Esophagus squamous epithelium (tissue), 5 donors: Measurements from ENCODE around the gene KNL1. TPM values are rescaled to one million over a fixed set of nuclear protein-coding genes. Genes with fewer than 3 reads are reported as not detected.

Source experiments
- DNase-seq: peaks from one replicate; lab custom pipeline; 2025; lab: John Stamatoyannopoulos, UW
- H3K27ac ChIP-seq, 4 donors: fragments of 200-600 bp; sonication (generic); one replicate each; pipeline ENCODE4 v1.5.1; 2016 to 2019; ENCODE audit warnings: mild to moderate bottlenecking in 1 of 4
- H3K27me3 ChIP-seq, 4 donors: fragments of 200-600 bp; sonication (generic); 1 replicate in 3 of 4; 2 replicates in 1 of 4; pipeline versions ENCODE4 v1.5.1 to v1.6.0; 2017 to 2021; ENCODE audit warnings: antibody characterized with exemption in 1 of 4
- H3K36me3 ChIP-seq, 3 donors: fragments of 200-600 bp; sonication (generic); one replicate each; pipeline ENCODE4 v1.5.1; 2016 to 2019
- H3K4me1 ChIP-seq, 3 donors: fragments of 200-600 bp; sonication (generic); one replicate each; pipeline ENCODE4 v1.5.1; 2017 to 2019
- H3K4me3 ChIP-seq, 4 donors: fragments of 200-600 bp; sonication (generic); 1 replicate in 3 of 4; 2 replicates in 1 of 4; pipeline ENCODE4 v1.5.1; 2016 to 2019; ENCODE audit warnings: mild to moderate bottlenecking in 2 of 4, moderate library complexity in 1 of 4
- H3K9me3 ChIP-seq, 3 donors: fragments of 200-600 bp; sonication (generic); one replicate each; pipeline ENCODE4 v1.5.1; 2016 to 2019
- POLR2A ChIP-seq, 4 donors: fragments of 450-650 bp; IDR thresholded peaks; one replicate each; pipeline ENCODE4 v1.6.1; 2017; ENCODE audit warnings: antibody characterized with exemption in 4 of 4, mild to moderate bottlenecking in 4 of 4, moderate library complexity in 3 of 4
- WGBS, 2 donors: methylation state at CpG; one replicate each; pipeline ENCODE4 v1.1.5; 2018; 5-methylcytosine and 5-hydroxymethylcytosine counted together
- intact Hi-C: fragments of 100-400 bp; cut with DNase I; formaldehyde crosslinking; loops from one replicate; pipeline ENCODE4 v1.15.0; 2022
- total RNA-seq, 4 donors: library from RNA; depleted of rRNA; stranded (reverse); fragments of >200 nt; gene quantifications; one replicate each; pipeline ENCODE4 v1.1.0, GENCODE V29; 2016
- TF ChIP-seq, protein P1 (sequence below), 6 experiments: fragments of 450-650 bp in 4 of 6; fragments of 200-600 bp in 2 of 6; sonication (generic) in 2 of 6; IDR thresholded peaks; one replicate each; pipeline ENCODE4 v1.5.1; 2016 to 2019; ENCODE audit warnings: antibody characterized with exemption in 6 of 6, mild to moderate bottlenecking in 4 of 6, moderate library complexity in 4 of 6
- donor health status: DM: yes; HTN: yes; CAD: no.

The KNL1 gene
- total RNA-seq, 4 donors from 2014 or later, result 2.9 to 17.8 (median 11.0) TPM

DNA sequence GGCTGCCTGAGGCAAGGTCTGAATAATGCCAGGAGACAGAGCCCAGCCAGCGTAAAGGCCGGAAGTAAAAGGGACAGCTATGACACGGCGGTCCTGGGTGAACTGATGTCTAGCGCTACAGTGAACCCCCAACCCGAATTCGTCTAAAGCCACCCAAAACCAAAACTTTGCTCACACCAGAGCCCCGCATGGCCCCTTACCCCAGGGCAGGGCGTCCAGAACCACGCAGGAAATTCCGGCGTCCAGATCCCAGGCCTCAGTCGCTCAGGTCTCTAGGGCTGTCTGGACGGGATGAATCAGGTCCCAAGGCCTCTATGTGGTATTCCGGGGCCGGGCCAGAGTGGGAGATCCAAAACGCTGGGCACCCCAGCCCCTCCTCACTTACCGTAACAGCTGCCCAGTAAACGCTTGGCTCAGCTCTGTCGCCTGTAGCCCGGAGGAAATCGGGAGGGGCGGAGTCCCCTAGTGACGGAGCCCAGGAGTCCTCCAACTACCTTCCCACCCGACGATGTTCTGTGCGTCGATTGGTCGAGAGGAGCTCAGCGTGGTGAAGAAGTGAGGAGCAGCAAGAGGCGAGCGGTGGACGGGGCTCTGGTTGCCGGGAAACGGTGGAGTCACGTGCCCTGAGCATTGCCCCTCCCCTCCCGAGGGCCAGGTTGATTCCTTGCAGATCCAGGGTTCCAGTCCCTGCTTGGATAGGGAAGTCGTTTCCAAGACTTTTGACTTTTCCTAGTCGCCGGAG is 29.3 kb upstream of the KNL1 start, which contains the start of gene CCDC32:
Gene CCDC32 (minus strand): TSS at position 452 of the 742 bp plus-strand sequence. CDS start 2,027 bp downstream, outside the sequence.
- peak; percentile 89 for DNase-seq
- intact Hi-C loops, result no loop called here
- no peaks in the 10 kb centered on the region for H3K9me3 ChIP-seq
- WGBS, 2 donors, result 0 to 1% methylated on average over 9 to 15 of the region's 40 CpGs
- H3K27me3 ChIP-seq, result no peaks in the 10 kb centered on the region
- H3K4me3 ChIP-seq, result peak within 1 kb of the TSS; percentile 73 to 91 (median 76)
- peaks cover 13 to 50% (median 13%) of the 10 kb centered on the region in 3 donors for H3K4me1 ChIP-seq
- H3K27ac ChIP-seq, result peak within 1 kb of the TSS; percentile 90 to 96 (median 94)
- peaks cover 0 to 25% (median 0%) of the 10 kb centered on the region in 3 donors for H3K36me3 ChIP-seq
- TF ChIP-seq, protein P1, sequence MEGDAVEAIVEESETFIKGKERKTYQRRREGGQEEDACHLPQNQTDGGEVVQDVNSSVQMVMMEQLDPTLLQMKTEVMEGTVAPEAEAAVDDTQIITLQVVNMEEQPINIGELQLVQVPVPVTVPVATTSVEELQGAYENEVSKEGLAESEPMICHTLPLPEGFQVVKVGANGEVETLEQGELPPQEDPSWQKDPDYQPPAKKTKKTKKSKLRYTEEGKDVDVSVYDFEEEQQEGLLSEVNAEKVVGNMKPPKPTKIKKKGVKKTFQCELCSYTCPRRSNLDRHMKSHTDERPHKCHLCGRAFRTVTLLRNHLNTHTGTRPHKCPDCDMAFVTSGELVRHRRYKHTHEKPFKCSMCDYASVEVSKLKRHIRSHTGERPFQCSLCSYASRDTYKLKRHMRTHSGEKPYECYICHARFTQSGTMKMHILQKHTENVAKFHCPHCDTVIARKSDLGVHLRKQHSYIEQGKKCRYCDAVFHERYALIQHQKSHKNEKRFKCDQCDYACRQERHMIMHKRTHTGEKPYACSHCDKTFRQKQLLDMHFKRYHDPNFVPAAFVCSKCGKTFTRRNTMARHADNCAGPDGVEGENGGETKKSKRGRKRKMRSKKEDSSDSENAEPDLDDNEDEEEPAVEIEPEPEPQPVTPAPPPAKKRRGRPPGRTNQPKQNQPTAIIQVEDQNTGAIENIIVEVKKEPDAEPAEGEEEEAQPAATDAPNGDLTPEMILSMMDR (IDR thresholded peaks at IDR 0.05), result peak in 1 of 6 experiments; percentile 4
- TF ChIP-seq POLR2A (IDR thresholded peaks at IDR 0.05), result peak in 3 of 4 donors; percentile 49 to 82 (median 69)

DNA sequence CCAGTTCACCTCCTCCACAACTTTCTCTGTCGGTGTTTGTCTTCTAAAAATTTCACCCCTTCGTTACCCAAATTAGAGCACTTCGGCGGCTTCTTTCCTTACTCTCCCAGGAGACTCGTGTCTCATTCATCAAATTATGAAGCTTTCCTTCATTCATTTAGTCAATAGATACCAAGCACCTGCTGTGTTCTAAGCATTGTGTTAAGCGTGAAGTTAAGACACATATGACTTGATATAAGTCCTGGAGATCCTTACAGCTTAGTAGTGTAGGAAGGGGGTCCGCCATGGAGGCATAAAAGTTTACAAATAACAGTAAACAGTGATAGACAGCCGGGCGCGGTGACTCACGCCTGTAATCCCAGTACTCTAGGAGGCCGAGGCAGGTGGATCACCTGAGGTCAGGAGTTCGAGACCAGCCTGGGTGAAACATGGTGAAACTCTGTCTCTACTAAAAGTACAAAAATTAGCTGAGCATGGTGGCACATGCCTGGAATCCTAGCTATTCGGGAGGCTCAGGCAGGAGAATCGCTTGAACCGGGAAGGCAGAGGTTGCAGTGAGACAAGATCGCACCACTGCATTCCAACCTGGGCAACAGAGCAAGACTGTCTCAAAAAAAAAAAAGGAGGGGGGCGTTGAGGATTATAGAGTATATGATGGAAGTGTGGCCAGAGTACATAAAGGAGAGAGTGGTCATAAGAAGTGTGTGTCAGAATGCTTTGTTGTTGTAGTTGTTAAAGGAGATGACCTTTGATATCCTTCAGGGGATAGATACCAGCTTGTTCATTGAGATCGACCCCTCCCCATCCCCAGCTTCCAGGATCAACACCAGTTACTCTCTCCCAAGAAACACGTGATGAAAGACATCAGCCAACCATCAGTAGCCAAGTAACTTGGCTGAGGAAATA is 28.5 kb upstream of the KNL1 start:
- Histone ChIP-seq H3K36me3 (peaks cover 0 to 18% (median 0%) of the 10 kb centered on the region in 3 donors), H3K27ac (peak overlapping the region; percentile 44 to 96 (median 94)), H3K9me3 (no peaks in the 10 kb centered on the region), H3K27me3 (no peaks in the 10 kb centered on the region), H3K4me3 (peak overlapping the region; percentile 73 to 91 (median 76)), H3K4me1 (peaks cover 20 to 58% (median 20%) of the 10 kb centered on the region in 3 donors)
- DNase-seq, result no peak
- intact Hi-C loops, result no loop called here
- TF ChIP-seq POLR2A (IDR thresholded peaks at IDR 0.05), result no peak
- TF ChIP-seq, protein P1 (IDR thresholded peaks at IDR 0.05), result no peak
- 33 to 34% methylated on average over 13 to 18 of the region's 20 CpGs for WGBS, 2 donors

DNA sequence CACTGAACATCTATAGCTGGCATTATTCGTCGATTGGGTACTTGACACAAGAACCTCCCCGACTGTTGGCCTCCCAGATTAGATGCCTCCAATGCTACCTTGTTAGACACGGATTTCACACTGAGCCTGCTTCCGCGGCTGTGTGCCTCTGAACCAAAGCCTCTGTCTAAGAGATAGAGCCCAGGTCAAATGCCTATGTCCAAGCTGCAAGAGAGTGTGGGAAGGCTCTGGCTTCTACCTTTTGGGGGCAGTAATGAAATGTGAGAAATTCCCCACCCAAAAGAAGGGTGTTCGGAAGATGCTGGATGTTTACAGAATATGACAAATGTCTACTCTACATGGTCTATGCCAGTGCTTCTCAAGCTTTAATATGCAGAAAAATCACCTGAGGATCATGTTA is 26.9 kb upstream of the KNL1 start:
- no peaks in the 10 kb centered on the region for H3K9me3 ChIP-seq
- H3K27ac ChIP-seq, result no peak overlapping the region
- peaks cover 21 to 57% (median 22%) of the 10 kb centered on the region in 3 donors for H3K4me1 ChIP-seq
- no peak for DNase-seq
- intact Hi-C loops, result no loop called here
- TF ChIP-seq, protein P1 (IDR thresholded peaks at IDR 0.05), result no peak
- no peak for TF ChIP-seq POLR2A (IDR thresholded peaks at IDR 0.05)
- peaks cover 0 to 15% (median 0%) of the 10 kb centered on the region in 3 donors for H3K36me3 ChIP-seq
- no peak overlapping the region for H3K4me3 ChIP-seq
- no peaks in the 10 kb centered on the region for H3K27me3 ChIP-seq
- 44 to 49% methylated on average over 7 of the region's 7 CpGs for WGBS, 2 donors

DNA sequence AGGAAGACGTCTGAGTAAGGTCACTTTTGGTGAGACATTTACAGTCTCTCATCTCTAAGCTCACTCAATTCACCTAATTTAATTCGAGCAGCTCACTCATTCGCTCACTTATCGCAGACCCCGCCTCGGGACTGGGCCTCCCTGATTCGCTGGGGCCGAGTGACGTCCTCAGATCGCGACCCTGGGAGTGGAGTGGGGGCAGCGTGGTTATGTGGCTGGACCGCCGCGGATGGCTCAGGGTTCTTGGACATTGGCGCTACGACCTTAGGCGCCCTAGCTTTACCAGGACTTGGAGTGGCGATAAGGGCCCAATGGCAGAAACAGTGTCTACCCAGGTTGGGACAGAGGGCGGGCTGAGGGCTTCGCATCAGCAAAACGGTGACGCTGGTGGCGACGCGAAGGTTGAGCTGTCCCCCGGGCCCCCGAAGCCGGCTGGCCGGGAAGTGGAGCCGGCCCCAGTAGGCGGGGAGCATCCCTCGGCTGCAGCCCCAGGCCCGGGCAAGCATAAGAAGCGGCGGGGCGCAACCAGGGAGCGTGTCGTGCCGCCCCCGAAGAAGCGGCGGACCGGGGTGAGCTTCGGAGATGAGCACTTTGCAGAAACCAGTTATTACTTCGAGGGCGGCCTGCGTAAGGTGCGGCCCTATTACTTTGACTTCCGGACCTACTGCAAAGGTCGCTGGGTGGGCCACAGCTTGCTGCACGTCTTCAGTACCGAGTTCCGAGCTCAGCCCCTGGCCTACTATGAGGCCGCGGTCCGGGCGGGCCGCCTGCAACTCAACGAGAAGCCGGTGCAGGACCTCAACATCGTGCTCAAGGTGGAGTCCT is 24.7 kb upstream of the KNL1 start, which contains the start of gene RPUSD2:
Gene RPUSD2 (plus strand): TSS at position 171 of the 825 bp plus-strand sequence. CDS start 39 bp downstream, at position 210.
- H3K4me1 ChIP-seq, result peaks cover 16 to 36% (median 17%) of the 10 kb centered on the region in 3 donors
- no peaks in the 10 kb centered on the region for H3K9me3 ChIP-seq
- peaks cover 0 to 32% (median 14%) of the 10 kb centered on the region in 3 donors for H3K36me3 ChIP-seq
- peak; percentile 64 for DNase-seq
- peak within 1 kb of the TSS; percentile 75 to 92 (median 84) for H3K27ac ChIP-seq
- no peaks in the 10 kb centered on the region for H3K27me3 ChIP-seq
- peak within 1 kb of the TSS; percentile 76 to 95 (median 84) for H3K4me3 ChIP-seq
- 0% methylated on average over 5 to 15 of the region's 62 CpGs for WGBS, 2 donors
- intact Hi-C loops, result no loop called here
- peak in 2 of 4 donors; percentile 58 to 79 for TF ChIP-seq POLR2A (IDR thresholded peaks at IDR 0.05)
- TF ChIP-seq, protein P1 (IDR thresholded peaks at IDR 0.05), result peak in 1 of 6 experiments; percentile 7
